PFSK-1 (cell line): Measurements from ENCODE around the gene CABLES2.

Experiments used
- FOXP2 ChIP-seq: optimal IDR thresholded peaks from 2 replicates; pipeline ENCODE3; 2011; ENCODE audit warnings: borderline replicate concordance, control low read depth, inconsistent platforms; ENCODE audit not compliant: insufficient read depth; ENCODE audit errors: extremely low read length, extremely low read depth
- POLR2AphosphoS5 ChIP-seq: IDR thresholded peaks from 2 replicates; pipeline ENCODE4 v1.6.1; 2012; ENCODE audit warnings: low read depth, mild to moderate bottlenecking, control low read depth, low read length, moderate library complexity
- SIN3A ChIP-seq: IDR thresholded peaks from 2 replicates; pipeline ENCODE4 v1.6.1; 2012; ENCODE audit warnings: mild to moderate bottlenecking, low read length, moderate library complexity, borderline replicate concordance; ENCODE audit not compliant: insufficient read depth
- TAF1 ChIP-seq: IDR thresholded peaks from 2 replicates; pipeline ENCODE4 v1.6.1; 2012; ENCODE audit warnings: low read length, control low read depth, borderline replicate concordance; ENCODE audit not compliant: insufficient read depth
- TF ChIP-seq, protein P1 (sequence below), 2 experiments: IDR thresholded peaks; 2 replicates each; pipeline versions ENCODE4 v1.6.1 to v1.8.0; 2011 to 2012; ENCODE audit warnings: low read depth in 2 of 2, low read length in 2 of 2, control low read depth in 1 of 2, inconsistent platforms in 1 of 2, mild to moderate bottlenecking in 1 of 2, moderate library complexity in 1 of 2; ENCODE audit not compliant: insufficient read depth in 1 of 2

Gene CABLES2

DNA sequence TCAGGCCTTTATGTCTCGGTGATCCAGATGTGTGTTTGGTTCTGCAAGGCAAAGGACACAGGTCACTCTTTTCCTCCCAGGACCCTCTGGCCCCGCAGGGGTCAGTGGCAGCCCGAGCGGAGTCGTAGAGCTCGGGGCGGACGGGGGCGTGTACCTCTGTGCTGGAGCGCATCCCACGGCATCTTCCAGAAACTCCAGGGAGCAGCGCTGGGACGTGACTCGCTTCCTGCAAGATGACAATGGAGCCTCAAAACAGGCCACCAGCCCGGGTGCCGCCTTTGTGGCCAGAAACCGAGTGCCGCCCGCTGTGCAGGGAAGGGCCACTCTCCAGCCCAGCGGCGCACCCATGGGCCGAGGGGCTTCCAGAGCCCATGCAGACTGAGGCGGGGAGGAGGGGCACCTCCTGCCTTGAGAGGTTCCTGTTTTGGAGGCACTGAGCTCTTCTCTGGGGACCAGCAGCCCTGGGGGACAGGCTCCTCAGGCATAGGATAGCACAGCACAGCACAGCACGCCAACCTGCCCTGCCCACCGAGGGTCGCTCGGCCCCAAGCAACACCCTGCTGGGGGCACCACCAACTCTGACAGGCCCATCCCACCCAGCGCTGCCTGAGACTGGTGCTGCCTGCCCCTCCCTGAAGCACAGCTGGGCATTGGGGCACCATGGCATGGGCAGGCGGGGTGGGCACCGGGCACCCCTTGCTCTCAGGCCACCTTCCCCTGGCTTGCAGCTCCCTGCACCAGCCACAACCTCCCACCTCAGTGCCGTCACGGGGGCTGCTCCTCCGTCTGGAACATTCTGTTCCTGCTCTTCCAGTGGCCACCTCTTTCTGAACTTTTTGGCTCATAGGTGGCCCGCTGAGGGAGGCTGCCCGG lies 10.5 kb downstream of the CABLES2 start:
- TF ChIP-seq, protein P1, sequence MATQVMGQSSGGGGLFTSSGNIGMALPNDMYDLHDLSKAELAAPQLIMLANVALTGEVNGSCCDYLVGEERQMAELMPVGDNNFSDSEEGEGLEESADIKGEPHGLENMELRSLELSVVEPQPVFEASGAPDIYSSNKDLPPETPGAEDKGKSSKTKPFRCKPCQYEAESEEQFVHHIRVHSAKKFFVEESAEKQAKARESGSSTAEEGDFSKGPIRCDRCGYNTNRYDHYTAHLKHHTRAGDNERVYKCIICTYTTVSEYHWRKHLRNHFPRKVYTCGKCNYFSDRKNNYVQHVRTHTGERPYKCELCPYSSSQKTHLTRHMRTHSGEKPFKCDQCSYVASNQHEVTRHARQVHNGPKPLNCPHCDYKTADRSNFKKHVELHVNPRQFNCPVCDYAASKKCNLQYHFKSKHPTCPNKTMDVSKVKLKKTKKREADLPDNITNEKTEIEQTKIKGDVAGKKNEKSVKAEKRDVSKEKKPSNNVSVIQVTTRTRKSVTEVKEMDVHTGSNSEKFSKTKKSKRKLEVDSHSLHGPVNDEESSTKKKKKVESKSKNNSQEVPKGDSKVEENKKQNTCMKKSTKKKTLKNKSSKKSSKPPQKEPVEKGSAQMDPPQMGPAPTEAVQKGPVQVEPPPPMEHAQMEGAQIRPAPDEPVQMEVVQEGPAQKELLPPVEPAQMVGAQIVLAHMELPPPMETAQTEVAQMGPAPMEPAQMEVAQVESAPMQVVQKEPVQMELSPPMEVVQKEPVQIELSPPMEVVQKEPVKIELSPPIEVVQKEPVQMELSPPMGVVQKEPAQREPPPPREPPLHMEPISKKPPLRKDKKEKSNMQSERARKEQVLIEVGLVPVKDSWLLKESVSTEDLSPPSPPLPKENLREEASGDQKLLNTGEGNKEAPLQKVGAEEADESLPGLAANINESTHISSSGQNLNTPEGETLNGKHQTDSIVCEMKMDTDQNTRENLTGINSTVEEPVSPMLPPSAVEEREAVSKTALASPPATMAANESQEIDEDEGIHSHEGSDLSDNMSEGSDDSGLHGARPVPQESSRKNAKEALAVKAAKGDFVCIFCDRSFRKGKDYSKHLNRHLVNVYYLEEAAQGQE (IDR thresholded peaks at IDR 0.05; ENCODE audit: insufficient read depth in 1 of 2, low read depth in 2 of 2, low read length in 2 of 2), result no peak
- TF ChIP-seq TAF1, result no peak

DNA sequence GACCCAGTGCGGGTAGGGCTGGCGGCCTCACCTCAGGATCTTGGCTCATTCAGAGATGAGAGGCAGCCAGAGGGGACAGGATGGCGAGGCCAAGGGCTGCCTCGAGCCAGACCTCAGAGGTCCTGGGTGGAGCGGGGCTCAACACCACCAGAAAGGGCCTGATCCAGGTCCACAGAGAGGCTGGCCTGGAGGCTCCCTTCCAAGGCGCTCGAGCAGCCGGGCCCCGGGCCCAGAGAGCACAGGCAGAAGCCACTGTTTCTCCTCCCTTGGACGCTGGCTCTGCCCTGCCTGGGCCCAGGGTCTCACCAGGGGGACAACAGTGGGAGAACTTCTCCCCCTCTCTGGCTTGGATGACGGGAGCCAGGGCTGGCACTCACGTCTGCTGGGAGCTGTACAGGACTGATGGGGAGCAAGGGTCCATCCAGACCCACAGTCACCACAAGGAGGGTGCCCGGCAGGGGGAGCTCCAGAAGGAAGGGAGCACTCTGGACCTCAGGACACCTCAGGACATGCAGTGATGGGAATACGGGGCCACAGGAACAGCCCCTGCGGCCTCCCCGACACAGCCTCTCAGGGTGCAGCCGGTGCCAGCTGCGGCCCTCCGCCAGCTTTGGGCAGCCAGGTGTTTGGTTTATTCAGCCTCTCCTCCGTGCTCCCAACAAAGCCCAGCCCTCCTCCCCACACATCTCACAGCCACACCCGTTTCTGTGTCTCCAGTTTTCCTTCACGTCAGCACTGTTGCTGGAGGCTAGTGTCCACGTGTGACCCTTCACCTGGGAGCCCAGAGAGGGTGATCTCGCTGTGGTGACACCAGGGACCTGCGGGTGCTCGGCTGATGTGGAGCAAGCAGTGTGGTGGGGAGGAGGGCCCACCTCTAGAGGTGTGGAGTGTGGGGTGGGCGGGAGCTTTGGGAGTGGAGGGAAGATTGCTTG lies 11.5 kb downstream of the CABLES2 start:
- TF ChIP-seq TAF1 (no peak), FOXP2 (no peak), SIN3A (no peak), POLR2AphosphoS5 (no peak)
- TF ChIP-seq, protein P1 (IDR thresholded peaks at IDR 0.05; ENCODE audit: insufficient read depth in 1 of 2, low read depth in 2 of 2, low read length in 2 of 2), result no peak

DNA sequence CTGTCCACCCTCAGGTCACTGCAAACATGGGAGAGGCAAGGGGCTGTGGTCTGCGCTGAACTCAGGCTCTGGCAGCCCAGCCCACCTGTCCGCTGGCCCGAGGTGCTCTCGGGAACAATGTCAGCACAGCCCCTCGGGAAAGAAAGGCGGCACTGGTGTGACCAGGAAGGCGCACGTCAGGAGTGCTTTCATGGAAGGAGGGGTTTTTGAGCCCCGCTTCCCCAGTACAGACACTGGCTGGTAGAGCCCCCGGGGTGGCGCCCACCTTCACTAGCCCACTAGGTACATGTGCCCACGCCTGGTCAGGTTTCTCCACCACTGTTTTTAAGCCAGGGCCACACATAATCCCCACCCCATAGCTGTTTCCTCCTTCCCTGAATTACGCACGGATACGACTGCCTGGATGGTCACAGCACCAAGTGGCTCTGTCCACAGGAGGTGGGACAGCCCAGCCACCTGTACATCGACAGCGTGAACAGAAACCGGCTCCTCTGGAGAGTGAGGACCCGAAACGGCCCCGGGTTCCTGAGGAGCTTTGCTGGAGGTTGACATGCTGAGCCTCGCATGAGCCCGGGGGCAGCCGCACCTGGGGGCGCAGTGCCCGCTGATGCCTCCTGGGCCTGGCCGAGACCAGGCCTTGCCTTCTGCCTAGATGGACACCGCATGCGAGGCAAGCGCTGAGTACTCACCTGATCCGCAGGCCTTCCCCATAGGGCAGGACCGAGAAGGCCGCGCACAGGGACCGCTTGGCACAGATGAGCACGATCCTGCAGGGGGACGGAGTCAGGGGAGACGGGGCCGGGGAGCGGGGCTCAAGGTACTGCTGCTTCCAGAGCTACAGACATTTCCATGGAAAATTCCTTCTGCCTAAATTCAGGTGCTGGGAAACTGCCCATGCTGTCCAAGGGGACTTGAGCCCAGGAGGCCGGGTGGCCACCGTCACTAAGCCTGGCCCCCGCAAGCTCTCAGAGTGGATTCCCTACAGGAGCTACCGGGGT lies 12.5 kb downstream of the CABLES2 start:
- TF ChIP-seq SIN3A (no peak), FOXP2 (no peak), POLR2AphosphoS5 (no peak), TAF1 (no peak)
- TF ChIP-seq, protein P1 (IDR thresholded peaks at IDR 0.05; ENCODE audit: insufficient read depth in 1 of 2, low read depth in 2 of 2, low read length in 2 of 2), result no peak

DNA sequence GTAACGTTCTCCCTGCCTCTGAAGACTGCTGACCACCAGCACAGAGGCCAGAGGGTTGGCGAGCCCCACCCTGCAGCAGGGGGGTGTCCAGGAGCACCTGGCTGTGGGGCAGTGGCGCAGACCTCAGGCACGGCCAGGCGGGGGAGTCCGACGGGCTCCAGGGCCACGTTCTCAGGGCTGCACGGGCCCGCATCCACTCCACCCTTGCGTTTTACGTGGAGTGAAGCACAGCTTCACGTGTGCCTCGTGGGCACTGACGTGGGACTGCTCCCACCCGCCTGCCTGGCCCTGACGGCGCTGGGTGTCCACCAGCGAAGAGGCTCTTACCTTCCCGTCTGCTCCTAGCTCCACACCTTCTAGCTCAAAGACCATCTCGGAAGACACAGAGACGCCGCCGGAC lies 13.3 kb downstream of the CABLES2 start:
- TF ChIP-seq, protein P1 (IDR thresholded peaks at IDR 0.05; ENCODE audit: insufficient read depth in 1 of 2, low read depth in 2 of 2, low read length in 2 of 2), result no peak
- TF ChIP-seq SIN3A, result no peak
- no peak for TF ChIP-seq POLR2AphosphoS5
- TF ChIP-seq FOXP2, result no peak
- TF ChIP-seq TAF1, result no peak
